HCT116 (cell line): ENCODE data around the gene C11orf54. TPM values are rescaled to one million over a fixed set of nuclear protein-coding genes. Genes with fewer than 3 reads are reported as not detected.

ENCODE experiments used
- ATAC-seq: fragments of 200-7000 bp; cut with Tn5 transposase; 2 replicates; pipeline ENCODE4 v1.9.1; 2020; ENCODE audit warnings: mild to moderate bottlenecking, moderate library complexity
- BruUV-seq: library from RNA; stranded (reverse); fragments of 400-500 nt; replicated peaks from 2 replicates; lab custom pipeline; 2021; lab: Mats Ljungman, UMichigan
- CTCF ChIA-PET: fragments of 300-600 bp; sonication (Branson Sonifier 250); formaldehyde crosslinking; loops from one replicate; lab custom pipeline; 2021; ENCODE audit warnings: antibody characterized with exemption; lab: Charles Lee
- POLR2A ChIA-PET: fragments of 300-600, 350-600 bp; sonication (Branson Sonifier 250); formaldehyde crosslinking; loops from one replicate; lab custom pipeline; 2021; ENCODE audit warnings: antibody characterized with exemption; lab: Charles Lee
- RAD21 ChIA-PET, 2 experiments: fragments of 300-600 bp; sonication (Branson Sonifier 250); formaldehyde crosslinking; loops; one replicate each; lab custom pipeline; 2023; ENCODE audit warnings: low total read pairs in 2 of 2; ENCODE audit not compliant: uncharacterized antibody in 2 of 2, unreplicated experiment in 2 of 2, low non-redundant PET in 1 of 2; lab: Charles Lee
- DNase-seq: peaks from one replicate; pipeline ENCODE4 v3.0.0-alpha.2; 2010; ENCODE audit warnings: low read depth, low spot score
- H2AFZ ChIP-seq: fragments of 200-600 bp; shearing (Covaris generic), sonication (generic); 2 replicates; pipeline ENCODE4 v1.6.1; 2017; ENCODE audit warnings: low read depth, mixed run types, mixed read lengths, antibody characterized with exemption, low read length; ENCODE audit not compliant: poor library complexity, severe bottlenecking
- H3K27ac ChIP-seq: 2 replicates; pipeline ENCODE4 v1.5.1; 2012; ENCODE audit warnings: low read depth, low read length
- H3K27me3 ChIP-seq: fragments of 200-600 bp; sonication (generic); 2 replicates; pipeline ENCODE4 v1.6.1; 2016; ENCODE audit warnings: mixed run types, low read length, mixed read lengths; ENCODE audit not compliant: insufficient read depth
- H3K36me3 ChIP-seq, 2 experiments: fragments of 200-500 bp in 1 of 2; fragments of 200-600 bp in 1 of 2; sonication (Bioruptor generic) in 1 of 2; sonication (generic) in 1 of 2; 2 replicates each; pipeline versions ENCODE4 v1.5.1 to v1.6.1; 2014 to 2016; ENCODE audit warnings: low read length in 2 of 2, inconsistent platforms in 1 of 2, mixed read lengths in 1 of 2, mixed run types in 1 of 2; ENCODE audit not compliant: insufficient read depth in 2 of 2, control insufficient read depth in 1 of 2
- H3K4me1 ChIP-seq, 2 experiments: fragments of 200-600 bp in 1 of 2; sonication (generic) in 1 of 2; 2 replicates each; pipeline versions ENCODE4 v1.5.1 to v1.6.1; 2012 to 2017; ENCODE audit warnings: low read length in 2 of 2, inconsistent platforms in 1 of 2, mild to moderate bottlenecking in 1 of 2, mixed read lengths in 1 of 2, mixed run types in 1 of 2, moderate library complexity in 1 of 2; ENCODE audit not compliant: insufficient read depth in 2 of 2, control insufficient read depth in 1 of 2
- H3K4me2 ChIP-seq: fragments of 200-600 bp; sonication (generic); 2 replicates; pipeline ENCODE4 v1.6.1; 2017; ENCODE audit warnings: mixed run types, low read length, mixed read lengths
- H3K4me3 ChIP-seq, 2 experiments: fragments of 200-600 bp in 1 of 2; sonication (generic) in 1 of 2; replicated peaks in 1 of 2; 2 replicates each; pipeline ENCODE4 v1.5.1; 2011 to 2016; ENCODE audit warnings: low read length in 2 of 2, control low read depth in 1 of 2, low read depth in 1 of 2, mild to moderate bottlenecking in 1 of 2, mixed read lengths in 1 of 2, mixed run types in 1 of 2
- H3K79me2 ChIP-seq: fragments of 200-600 bp; sonication (generic); 2 replicates; pipeline ENCODE4 v1.6.1; 2017; ENCODE audit warnings: mild to moderate bottlenecking, mixed run types, low read length, moderate library complexity, mixed read lengths; ENCODE audit not compliant: insufficient read depth
- H3K9ac ChIP-seq: fragments of 200-600 bp; sonication (generic); 2 replicates; pipeline ENCODE4 v1.6.1; 2016; ENCODE audit warnings: low read length, mixed read lengths
- H3K9me2 ChIP-seq: fragments of 200-600 bp; sonication (generic), shearing (Covaris generic); 2 replicates; pipeline ENCODE4 v1.6.1; 2017; ENCODE audit warnings: mixed run types, mild to moderate bottlenecking, moderate library complexity; ENCODE audit not compliant: insufficient read depth
- H3K9me3 ChIP-seq, 2 experiments: fragments of 200-500 bp in 1 of 2; fragments of 200-600 bp in 1 of 2; sonication (Bioruptor generic) in 1 of 2; sonication (generic) in 1 of 2; 2 replicates each; pipeline ENCODE4 v1.6.1; 2014 to 2017; ENCODE audit warnings: low read length in 2 of 2, mixed read lengths in 2 of 2, inconsistent platforms in 1 of 2, low read depth in 1 of 2, mild to moderate bottlenecking in 1 of 2, mixed run types in 1 of 2, moderate library complexity in 1 of 2; ENCODE audit not compliant: control insufficient read depth in 1 of 2, insufficient read depth in 1 of 2
- H4K20me1 ChIP-seq: fragments of 200-600 bp; sonication (generic), shearing (Covaris generic); 2 replicates; pipeline ENCODE4 v1.6.1; 2017; ENCODE audit warnings: mixed run types, mild to moderate bottlenecking, moderate library complexity; ENCODE audit not compliant: insufficient read depth
- ATF3 ChIP-seq: IDR thresholded peaks from 2 replicates; pipeline ENCODE4 v1.6.1; 2012
- CEBPB ChIP-seq: IDR thresholded peaks from 2 replicates; pipeline ENCODE4 v1.6.1; 2012; ENCODE audit warnings: low read depth
- EZH2 ChIP-seq: fragments of 200-600 bp; sonication (generic); IDR thresholded peaks from 2 replicates; pipeline ENCODE4 v1.6.1; 2017; ENCODE audit warnings: antibody characterized with exemption, mixed run types
- POLR2AphosphoS5 ChIP-seq: IDR thresholded peaks from 2 replicates; pipeline ENCODE4 v1.6.1; 2011; ENCODE audit warnings: mild to moderate bottlenecking, low read depth, low read length, moderate library complexity
- SIN3A ChIP-seq: IDR thresholded peaks from 2 replicates; pipeline ENCODE4 v1.6.1; 2012; ENCODE audit warnings: low read depth
- TCF7L2 ChIP-seq: IDR thresholded peaks from 2 replicates; pipeline ENCODE4 v1.7.0; 2011; ENCODE audit warnings: borderline replicate concordance, inconsistent platforms; ENCODE audit not compliant: insufficient read depth, insufficient read length; ENCODE audit errors: extremely low read depth
- intact Hi-C: fragments of 100-400 bp; cut with micrococcal nuclease; formaldehyde crosslinking; loops from 2 replicates; pipeline ENCODE4 v1.10.0; 2022
- total RNA-seq: library from RNA; stranded (reverse); gene quantifications from one replicate; pipeline ENCODE4 v1.2.1, GENCODE V29; 2021; ENCODE audit not compliant: unreplicated experiment

C11orf54 gene
- total RNA-seq, 1 experiment from 2014 or later = 26.1 TPM

DNA sequence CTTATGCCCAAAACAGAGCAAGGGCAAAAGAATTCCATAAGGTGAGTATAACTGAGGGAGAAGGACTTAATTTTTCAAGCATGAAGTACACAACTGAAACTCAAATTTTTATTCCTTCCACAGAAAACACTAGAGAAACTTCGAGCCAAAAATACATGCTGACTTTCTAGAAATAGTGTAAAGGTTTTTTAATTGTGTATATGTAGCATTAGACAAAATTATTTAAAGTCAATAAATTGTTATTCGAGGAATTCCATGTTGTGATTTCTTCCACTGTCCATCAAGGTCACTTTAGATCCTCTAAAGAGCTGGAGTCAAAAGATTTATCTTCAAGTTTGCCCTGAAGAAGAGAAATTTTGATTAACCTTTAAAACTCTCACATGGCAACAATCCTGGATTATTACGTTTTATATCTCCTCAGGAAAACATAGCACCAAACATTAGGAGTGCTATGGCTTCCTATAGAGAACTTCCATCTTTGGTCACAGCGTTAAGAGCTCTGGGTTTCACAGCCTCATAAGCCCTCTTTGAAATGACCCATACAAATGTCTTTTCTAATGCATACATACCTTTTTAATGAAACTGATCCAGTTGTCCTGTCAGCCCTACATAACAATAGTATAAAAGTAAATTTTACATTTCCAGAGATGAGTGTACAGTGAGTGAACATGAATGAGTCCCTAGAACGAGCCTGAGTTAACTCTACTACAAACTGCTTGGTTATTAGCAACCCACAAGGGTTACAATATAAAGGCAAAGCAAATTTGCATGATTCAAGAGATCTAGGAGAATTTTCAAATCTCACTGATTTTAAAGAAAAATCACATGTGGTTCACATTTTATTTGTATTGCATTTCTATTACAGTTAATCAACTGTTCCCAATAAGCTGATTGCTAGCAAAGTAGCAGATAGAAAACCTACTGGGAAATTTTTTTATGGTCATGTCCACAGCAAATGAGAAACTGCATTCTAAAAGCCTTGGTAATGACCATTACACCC is 11.1 kb upstream of the C11orf54 start:
- H3K9me2 ChIP-seq = no peaks in the 10 kb centered on the region
- POLR2A ChIA-PET = interaction anchor here (1.2 to 4.9 kb wide), 3 partner anchors 8 to 53 kb away, joined by 4 to 43 read pairs (median 5); partner anchors contain the start of genes C11orf54, MED17 and TAF1D
- no peak overlapping the region for H3K27ac ChIP-seq
- H3K27me3 ChIP-seq = no peaks in the 10 kb centered on the region
- CTCF ChIA-PET = interaction anchor here (1.5 kb wide), 1 partner anchor 10 kb away, joined by 3 read pairs; no protein-coding TSS in a partner anchor
- peaks cover 68% of the 10 kb centered on the region for H4K20me1 ChIP-seq
- H2AFZ ChIP-seq = no peak overlapping the region
- peaks cover 65 to 78% of the 10 kb centered on the region in 2 experiments for H3K36me3 ChIP-seq
- H3K4me2 ChIP-seq = no peak overlapping the region
- DNase-seq = no peak
- TF ChIP-seq SIN3A = no peak
- TF ChIP-seq TCF7L2 = no peak
- no peak for TF ChIP-seq EZH2
- no peak for TF ChIP-seq ATF3
- TF ChIP-seq POLR2AphosphoS5 = 0 out of 2 replicates have a peak, but pooled peaks have one; percentile 15
- TF ChIP-seq CEBPB = no peak
- intact Hi-C loops = no loop called here
- no peaks in the 10 kb centered on the region for H3K9me3 ChIP-seq
- peaks cover 42% of the 10 kb centered on the region for H3K79me2 ChIP-seq
- H3K4me3 ChIP-seq = no peak overlapping the region
- BruUV-seq = no TSS peak
- ATAC-seq = no peak
- H3K9ac ChIP-seq = no peak overlapping the region
- RAD21 ChIA-PET = no interaction called here
- H3K4me1 ChIP-seq = no peaks in the 10 kb centered on the region
